Keratinocyte (primary cell): Measurements from ENCODE around the gene GRB10. TPM values are rescaled to one million over a fixed set of nuclear protein-coding genes. Genes with fewer than 3 reads are reported as not detected.

Source experiments
- DNase-seq: peaks from one replicate; pipeline ENCODE4 v3.0.0-alpha.2; 2011; ENCODE audit warnings: low read depth, missing footprints, low spot score
- FAIRE-seq: peaks from 2 replicates; lab custom pipeline; 2011; peaks lifted over from hg19 to GRCh38; lab: Jason Lieb, UNC
- H2AFZ ChIP-seq: 2 replicates; pipeline ENCODE4 v1.6.0; 2012; ENCODE audit warnings: low read length, control low read depth, inconsistent platforms; ENCODE audit not compliant: control insufficient read depth
- H3K27ac ChIP-seq: 2 replicates; pipeline ENCODE4 v1.5.1; 2011; ENCODE audit warnings: low read length; ENCODE audit not compliant: control insufficient read depth, insufficient read depth
- H3K27me3 ChIP-seq: 3 replicates; pipeline ENCODE4 v1.6.0; 2011; ENCODE audit warnings: low read length; ENCODE audit not compliant: control insufficient read depth, insufficient read depth; ENCODE audit errors: extremely low read depth
- H3K36me3 ChIP-seq, 2 experiments: 2 replicates in 1 of 2; 3 replicates in 1 of 2; pipeline ENCODE4 v1.5.1; 2011; ENCODE audit warnings: low read length in 2 of 2, mild to moderate bottlenecking in 1 of 2; ENCODE audit not compliant: control insufficient read depth in 2 of 2, insufficient read depth in 2 of 2; ENCODE audit errors: extremely low read depth in 1 of 2
- H3K4me1 ChIP-seq: 3 replicates; pipeline ENCODE4 v1.5.1; 2011; ENCODE audit warnings: low read length; ENCODE audit not compliant: control insufficient read depth, insufficient read depth; ENCODE audit errors: extremely low read depth
- H3K4me2 ChIP-seq: 3 replicates; pipeline ENCODE4 v1.6.0; 2011; ENCODE audit warnings: low read depth, low read length; ENCODE audit not compliant: control insufficient read depth, insufficient read depth; ENCODE audit errors: extremely low read depth
- H3K4me3 ChIP-seq, 3 experiments: fragments of 200-600 bp in 1 of 3; sonication (generic) in 1 of 3; 2 replicates in 2 of 3; 3 replicates in 1 of 3; pipeline ENCODE4 v1.5.1; 2011 to 2016; ENCODE audit warnings: low read length in 3 of 3, mild to moderate bottlenecking in 3 of 3, control low read depth in 2 of 3, inconsistent platforms in 1 of 3, low read depth in 1 of 3, mixed read lengths in 1 of 3, mixed run types in 1 of 3, moderate library complexity in 1 of 3; ENCODE audit not compliant: control insufficient read depth in 2 of 3, insufficient read depth in 2 of 3; ENCODE audit errors: extremely low read depth in 1 of 3
- H3K79me2 ChIP-seq: 2 replicates; pipeline ENCODE4 v1.6.0; 2012; ENCODE audit warnings: low read length; ENCODE audit not compliant: control insufficient read depth, insufficient read depth
- H3K9ac ChIP-seq: 3 replicates; pipeline ENCODE4 v1.6.0; 2011; ENCODE audit warnings: low read length; ENCODE audit not compliant: control insufficient read depth, insufficient read depth; ENCODE audit errors: extremely low read depth
- H3K9me1 ChIP-seq: 3 replicates; pipeline ENCODE4 v1.6.0; 2011; ENCODE audit warnings: low read length; ENCODE audit not compliant: control insufficient read depth, insufficient read depth; ENCODE audit errors: extremely low read depth
- H3K9me3 ChIP-seq: 2 replicates; pipeline ENCODE4 v1.5.1; 2012; ENCODE audit warnings: low read depth, low read length; ENCODE audit not compliant: control insufficient read depth
- H4K20me1 ChIP-seq: 3 replicates; pipeline ENCODE4 v1.6.0; 2011; ENCODE audit warnings: low read length; ENCODE audit not compliant: control insufficient read depth, insufficient read depth; ENCODE audit errors: extremely low read depth
- CTCF ChIP-seq, 3 experiments: IDR thresholded peaks in 1 of 3; conservative IDR thresholded peaks in 1 of 3; optimal IDR thresholded peaks in 1 of 3; 2 replicates in 2 of 3; 3 replicates in 1 of 3; pipeline versions ENCODE3 to v1.5.1; 2011; ENCODE audit warnings: low read length in 3 of 3, mild to moderate bottlenecking in 3 of 3, moderate library complexity in 2 of 3, control low read depth in 1 of 3, inconsistent platforms in 1 of 3; ENCODE audit not compliant: insufficient read depth in 2 of 3; ENCODE audit errors: extremely low read depth in 1 of 3
- EZH2 ChIP-seq: IDR thresholded peaks from one replicate; pipeline ENCODE4 v1.6.1; 2012; ENCODE audit warnings: inconsistent platforms, mild to moderate bottlenecking, low read length, moderate library complexity
- dilution Hi-C: fragments of 300-500 bp; cut with MboI; formaldehyde crosslinking; loops from one replicate; pipeline ENCODE4 v1.7.0; 2020; ENCODE audit warnings: low sequenced_read_pairs; ENCODE audit not compliant: extremely low pct_ligation_motif_present
- polyA plus RNA-seq, 5 experiments: library from polyadenylated mRNA; depleted of rRNA in 3 of 5; stranded (reverse) in 3 of 5; stranded (forward) in 1 of 5; unstranded in 1 of 5; fragments of >200 nt; gene quantifications; 1 replicate in 1 of 5; 2 replicates in 3 of 5; 3 replicates in 1 of 5; pipeline versions ENCODE4 v1.2.1 to v1.2.3, GENCODE V29; 2011 to 2012; ENCODE audit warnings: missing spikeins in 2 of 5, low read depth in 1 of 5, low replicate concordance in 1 of 5

The GRB10 gene
- polyA plus RNA-seq, 1 donor (not counting 4 experiments of a cell fraction or from before 2014, with no cell fraction given) = 4.4 TPM

GRCh38 chr7:50723888-50724287 lies 58.8 kb downstream of the GRB10 start:
- FAIRE-seq (no peak), DNase-seq (no peak)
- Histone ChIP-seq H2AFZ (no peak overlapping the region), H3K9me1 (no peaks in the 10 kb centered on the region), H3K4me1 (no peaks in the 10 kb centered on the region), H3K9ac (no peak overlapping the region), H3K27me3 (no peaks in the 10 kb centered on the region), H3K9me3 (no peaks in the 10 kb centered on the region), H3K79me2 (no peaks in the 10 kb centered on the region), H3K36me3 (no peaks in the 10 kb centered on the region), H3K4me2 (no peak overlapping the region), H3K27ac (no peak overlapping the region), H4K20me1 (peaks cover 2% of the 10 kb centered on the region), H3K4me3 (no peak overlapping the region)
- dilution Hi-C loops = no loop called here
- TF ChIP-seq EZH2 (no peak), CTCF (optimal IDR thresholded peaks at IDR 0.05 in 1 of 3, IDR thresholded peaks at IDR 0.05 in 1 of 3, conservative IDR thresholded peaks at IDR 0.05 in 1 of 3; ENCODE audit: extremely low read depth in 1 of 3, insufficient read depth in 2 of 3, low read length in 3 of 3) (no peak)

GRCh38 chr7:50723173-50723572 lies 59.5 kb downstream of the GRB10 start:
- H3K9me1 ChIP-seq = no peaks in the 10 kb centered on the region
- no peak for DNase-seq
- H3K27me3 ChIP-seq = no peaks in the 10 kb centered on the region
- no peaks in the 10 kb centered on the region for H3K4me1 ChIP-seq
- TF ChIP-seq EZH2 (no peak), CTCF (optimal IDR thresholded peaks at IDR 0.05 in 1 of 3, IDR thresholded peaks at IDR 0.05 in 1 of 3, conservative IDR thresholded peaks at IDR 0.05 in 1 of 3; ENCODE audit: extremely low read depth in 1 of 3, insufficient read depth in 2 of 3, low read length in 3 of 3) (no peak)
- dilution Hi-C loops = no loop called here
- no peak overlapping the region for H2AFZ ChIP-seq
- H3K9me3 ChIP-seq = no peaks in the 10 kb centered on the region
- H3K4me3 ChIP-seq = no peak overlapping the region
- H4K20me1 ChIP-seq = peaks cover 2% of the 10 kb centered on the region
- H3K36me3 ChIP-seq = no peaks in the 10 kb centered on the region
- FAIRE-seq = no peak
- no peak overlapping the region for H3K27ac ChIP-seq
- H3K4me2 ChIP-seq = no peak overlapping the region
- H3K9ac ChIP-seq = no peak overlapping the region
- no peaks in the 10 kb centered on the region for H3K79me2 ChIP-seq
